Caco-2 (cell line): ENCODE data around the gene SLC12A7. TPM values are rescaled to one million over a fixed set of nuclear protein-coding genes. Genes with fewer than 3 reads are reported as not detected.

Experiments
- BruUV-seq: library from RNA; stranded (reverse); fragments of 400-500 nt; replicated peaks from 2 replicates; lab custom pipeline; 2021; lab: Mats Ljungman, UMichigan
- CTCF ChIA-PET: fragments of 300-600 bp; sonication (Branson Sonifier 250); formaldehyde crosslinking; loops from one replicate; lab custom pipeline; 2022; ENCODE audit warnings: antibody characterized with exemption; lab: Charles Lee
- POLR2A ChIA-PET: fragments of 300-600 bp; sonication (Branson Sonifier 250); formaldehyde crosslinking; loops from one replicate; lab custom pipeline; 2022; ENCODE audit warnings: antibody characterized with exemption; lab: Charles Lee
- DNase-seq, 2 experiments: peaks; one replicate each; pipeline versions ENCODE4 v3.0.0 to v3.0.0-alpha.2; 2020 to 2022
- H3K27me3 ChIP-seq: replicated peaks from 2 replicates; pipeline ENCODE4 v1.6.0; 2011; ENCODE audit warnings: low read length; ENCODE audit not compliant: control insufficient read depth, insufficient read depth
- H3K36me3 ChIP-seq: 2 replicates; pipeline ENCODE4 v1.5.1; 2011; ENCODE audit warnings: low read length; ENCODE audit not compliant: control insufficient read depth, insufficient read depth
- H3K4me1 ChIP-seq: fragments of 250-450 bp; sonication (Bioruptor Pico); 2 replicates; pipeline ENCODE4 v1.5.1; 2020; ENCODE audit warnings: mild to moderate bottlenecking
- H3K4me3 ChIP-seq: 2 replicates; pipeline ENCODE4 v1.5.1; 2011; ENCODE audit warnings: low read depth, mild to moderate bottlenecking, control low read depth, low read length
- H3K9me3 ChIP-seq: fragments of 250-450 bp; sonication (Bioruptor Pico); 2 replicates; pipeline ENCODE4 v1.5.1; 2020; ENCODE audit warnings: mild to moderate bottlenecking, moderate library complexity
- H3K27ac Mint-ChIP-seq: one replicate; pipeline ENCODE4 v1.8.0; 2022; ENCODE audit warnings: mixed read lengths; ENCODE audit not compliant: unreplicated experiment
- H3K27me3 Mint-ChIP-seq: one replicate; pipeline ENCODE4 v1.8.0; 2022; ENCODE audit warnings: mixed read lengths; ENCODE audit not compliant: insufficient read depth, unreplicated experiment
- H3K36me3 Mint-ChIP-seq: one replicate; pipeline ENCODE4 v1.8.0; 2022; ENCODE audit warnings: mild to moderate bottlenecking, mixed read lengths; ENCODE audit not compliant: insufficient read depth, unreplicated experiment
- H3K4me1 Mint-ChIP-seq: one replicate; pipeline ENCODE4 v1.8.0; 2022; ENCODE audit warnings: low read depth, mixed read lengths; ENCODE audit not compliant: unreplicated experiment
- H3K4me3 Mint-ChIP-seq: one replicate; pipeline ENCODE4 v1.8.0; 2022; ENCODE audit warnings: mild to moderate bottlenecking, moderate library complexity, mixed read lengths; ENCODE audit not compliant: unreplicated experiment
- H3K9me3 Mint-ChIP-seq: one replicate; pipeline ENCODE4 v1.8.0; 2022; ENCODE audit warnings: mixed read lengths; ENCODE audit not compliant: unreplicated experiment
- intact Hi-C: fragments of 100-400 bp; cut with micrococcal nuclease; formaldehyde crosslinking; loops from one replicate; pipeline ENCODE4 v1.10.0; 2022; ENCODE audit not compliant: unreplicated experiment
- total RNA-seq: library from RNA; stranded (reverse); gene quantifications from 2 replicates; pipeline ENCODE4 v1.2.3, GENCODE V29; 2022
- TF ChIP-seq, protein P1 (sequence below), 2 experiments: fragments of 200-600 bp in 1 of 2; IDR thresholded peaks; 1 replicate in 1 of 2; 2 replicates in 1 of 2; pipeline versions ENCODE4 v1.5.1 to v1.8.0; 2011 to 2022; ENCODE audit warnings: antibody characterized with exemption in 1 of 2, control low read depth in 1 of 2, inconsistent platforms in 1 of 2, low read depth in 1 of 2, low read length in 1 of 2, mild to moderate bottlenecking in 1 of 2, moderate library complexity in 1 of 2; ENCODE audit not compliant: insufficient read depth in 1 of 2, severe bottlenecking in 1 of 2, unreplicated experiment in 1 of 2

The SLC12A7 gene
- total RNA-seq, 1 experiment from 2014 or later = 41.7 TPM

DNA sequence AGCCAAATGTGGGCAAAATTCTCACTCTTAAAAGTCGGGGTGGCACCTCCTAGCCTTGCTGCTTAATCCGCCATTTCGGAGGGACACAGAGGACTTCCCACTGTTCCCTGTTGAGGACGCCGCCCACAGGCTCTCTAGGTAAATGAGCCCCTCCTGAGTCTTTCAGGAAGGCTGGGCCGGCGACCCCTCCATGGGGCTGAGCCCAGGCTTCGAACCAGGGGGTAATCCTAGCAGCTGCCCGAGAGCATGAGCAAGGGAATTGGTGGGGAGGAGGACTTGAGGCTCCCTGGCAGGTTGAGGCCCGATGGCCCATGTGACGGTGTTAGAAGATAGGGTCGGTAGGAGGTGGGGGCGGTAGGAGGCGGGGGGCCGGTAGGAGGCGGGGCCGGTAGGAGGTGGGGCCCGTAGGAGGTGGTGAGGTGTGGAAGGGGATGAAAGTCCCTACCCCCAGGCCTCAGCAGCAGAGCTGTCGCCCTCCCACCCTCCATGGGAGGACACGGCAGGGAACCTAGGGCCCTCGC lies 17.1 kb downstream of the SLC12A7 start:
- H3K4me1 ChIP-seq = no peaks in the 10 kb centered on the region
- no peak overlapping the region for H3K27ac Mint-ChIP-seq
- no peaks in the 10 kb centered on the region for H3K9me3 Mint-ChIP-seq
- H3K9me3 ChIP-seq = no peaks in the 10 kb centered on the region
- CTCF ChIA-PET = no interaction called here
- no peaks in the 10 kb centered on the region; the same call in none of the 2 replicates for H3K36me3 ChIP-seq
- no peak overlapping the region for H3K4me3 ChIP-seq
- H3K4me1 Mint-ChIP-seq = no peaks in the 10 kb centered on the region
- TF ChIP-seq, protein P1, sequence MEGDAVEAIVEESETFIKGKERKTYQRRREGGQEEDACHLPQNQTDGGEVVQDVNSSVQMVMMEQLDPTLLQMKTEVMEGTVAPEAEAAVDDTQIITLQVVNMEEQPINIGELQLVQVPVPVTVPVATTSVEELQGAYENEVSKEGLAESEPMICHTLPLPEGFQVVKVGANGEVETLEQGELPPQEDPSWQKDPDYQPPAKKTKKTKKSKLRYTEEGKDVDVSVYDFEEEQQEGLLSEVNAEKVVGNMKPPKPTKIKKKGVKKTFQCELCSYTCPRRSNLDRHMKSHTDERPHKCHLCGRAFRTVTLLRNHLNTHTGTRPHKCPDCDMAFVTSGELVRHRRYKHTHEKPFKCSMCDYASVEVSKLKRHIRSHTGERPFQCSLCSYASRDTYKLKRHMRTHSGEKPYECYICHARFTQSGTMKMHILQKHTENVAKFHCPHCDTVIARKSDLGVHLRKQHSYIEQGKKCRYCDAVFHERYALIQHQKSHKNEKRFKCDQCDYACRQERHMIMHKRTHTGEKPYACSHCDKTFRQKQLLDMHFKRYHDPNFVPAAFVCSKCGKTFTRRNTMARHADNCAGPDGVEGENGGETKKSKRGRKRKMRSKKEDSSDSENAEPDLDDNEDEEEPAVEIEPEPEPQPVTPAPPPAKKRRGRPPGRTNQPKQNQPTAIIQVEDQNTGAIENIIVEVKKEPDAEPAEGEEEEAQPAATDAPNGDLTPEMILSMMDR (IDR thresholded peaks at IDR 0.05; ENCODE audit: insufficient read depth in 1 of 2, low read depth in 1 of 2, low read length in 1 of 2, severe bottlenecking in 1 of 2, unreplicated experiment in 1 of 2) = no peak
- peaks cover 13% of the 10 kb centered on the region for H3K36me3 Mint-ChIP-seq
- DNase-seq = no peak
- intact Hi-C loops = no loop called here
- H3K27me3 Mint-ChIP-seq = no peaks in the 10 kb centered on the region
- H3K27me3 ChIP-seq = no peaks in the 10 kb centered on the region
- H3K4me3 Mint-ChIP-seq = no peak overlapping the region
- no TSS peak for BruUV-seq
- POLR2A ChIA-PET = no interaction called here

DNA sequence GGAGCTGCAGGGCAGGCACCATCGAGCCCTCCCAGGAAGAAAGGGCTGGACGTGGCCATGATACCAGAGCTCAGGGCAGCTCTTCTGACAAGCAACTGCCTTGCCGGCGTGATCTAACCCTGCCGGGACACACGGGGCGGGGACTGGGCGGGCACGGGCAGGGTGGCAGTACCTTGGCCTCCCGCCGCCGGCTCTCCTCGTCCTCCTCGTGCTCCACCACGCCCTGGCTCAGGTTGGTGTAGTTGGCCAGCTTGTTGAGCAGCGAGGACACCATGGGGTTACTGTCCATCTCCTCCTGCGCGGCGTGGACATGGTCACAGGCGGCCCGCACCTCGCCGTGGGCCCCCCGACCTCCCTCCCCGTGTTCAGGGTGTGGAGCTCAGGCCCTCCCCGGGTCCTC lies 18.5 kb downstream of the SLC12A7 start:
- Histone ChIP-seq H3K4me1 (no peaks in the 10 kb centered on the region), H3K27me3 (no peaks in the 10 kb centered on the region), H3K36me3 (no peaks in the 10 kb centered on the region; the same call in none of the 2 replicates), H3K4me3 (no peak overlapping the region), H3K9me3 (no peaks in the 10 kb centered on the region)
- TF ChIP-seq, protein P1 (IDR thresholded peaks at IDR 0.05; ENCODE audit: insufficient read depth in 1 of 2, low read depth in 1 of 2, low read length in 1 of 2, severe bottlenecking in 1 of 2, unreplicated experiment in 1 of 2) = no peak
- intact Hi-C loops = no loop called here
- ChIA-PET CTCF (interaction anchor here (0.6 kb wide), 1 partner anchor 218 kb away, joined by 4 read pairs; no protein-coding TSS in a partner anchor), POLR2A (no interaction called here)
- Mint-ChIP-seq H3K36me3 (peaks cover 13% of the 10 kb centered on the region), H3K9me3 (no peaks in the 10 kb centered on the region), H3K4me3 (no peak overlapping the region), H3K4me1 (no peaks in the 10 kb centered on the region), H3K27ac (no peak overlapping the region), H3K27me3 (no peaks in the 10 kb centered on the region)
- no peak for DNase-seq
- no TSS peak for BruUV-seq

DNA sequence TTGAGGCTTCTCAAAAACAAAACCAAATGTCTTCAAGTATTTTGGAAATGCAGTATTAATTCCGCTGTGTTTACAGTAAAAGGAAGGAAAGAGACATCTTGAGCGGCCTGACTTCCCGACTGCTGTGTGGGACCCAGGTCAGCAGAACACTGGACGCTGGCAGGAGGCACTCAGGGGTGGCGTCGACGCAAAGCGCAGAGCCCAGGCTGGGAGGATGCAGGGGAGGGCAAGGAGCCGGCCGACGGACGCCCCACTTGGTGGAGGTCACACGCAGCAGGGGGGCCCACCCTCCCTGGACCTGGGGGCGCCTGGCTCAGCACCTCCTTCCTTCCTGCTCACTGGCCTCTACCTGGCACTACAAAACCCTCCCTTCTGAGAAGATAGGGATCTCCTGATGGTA lies 19.7 kb downstream of the SLC12A7 start:
- H3K27ac Mint-ChIP-seq = no peak overlapping the region
- H3K36me3 ChIP-seq = no peaks in the 10 kb centered on the region; the same call in none of the 2 replicates
- intact Hi-C loops = no loop called here
- ChIA-PET CTCF (no interaction called here), POLR2A (no interaction called here)
- no peak overlapping the region for H3K4me3 ChIP-seq
- H3K27me3 ChIP-seq = no peaks in the 10 kb centered on the region
- no peak for DNase-seq
- no peak overlapping the region for H3K4me3 Mint-ChIP-seq
- H3K9me3 ChIP-seq = no peaks in the 10 kb centered on the region
- TF ChIP-seq, protein P1 (IDR thresholded peaks at IDR 0.05; ENCODE audit: insufficient read depth in 1 of 2, low read depth in 1 of 2, low read length in 1 of 2, severe bottlenecking in 1 of 2, unreplicated experiment in 1 of 2) = no peak
- H3K4me1 ChIP-seq = no peaks in the 10 kb centered on the region
- peaks cover 13% of the 10 kb centered on the region for H3K36me3 Mint-ChIP-seq
- H3K27me3 Mint-ChIP-seq = no peaks in the 10 kb centered on the region
- no peaks in the 10 kb centered on the region for H3K4me1 Mint-ChIP-seq
- no peaks in the 10 kb centered on the region for H3K9me3 Mint-ChIP-seq
- no TSS peak for BruUV-seq
